Activated CD4-positive, alpha-beta T cell treated with anti-CD3 and anti-CD28 coated beads, Interleukin-2, amount 50 U/mL, for 16 hours (primary cell): ENCODE results near the gene B3GALT4.
A peak's percentile ranks its signal among the peaks of the same experiment; 100 is the strongest.
"Not testable (repeated sequence)": the region's sequence is repeated elsewhere in the genome, so short reads cannot be mapped to it uniquely, and the experiment has no call there.

Source experiments
- DNase-seq: peaks from one replicate; pipeline ENCODE4 v3.0.0-alpha.2; 2020

B3GALT4 gene, protein sequence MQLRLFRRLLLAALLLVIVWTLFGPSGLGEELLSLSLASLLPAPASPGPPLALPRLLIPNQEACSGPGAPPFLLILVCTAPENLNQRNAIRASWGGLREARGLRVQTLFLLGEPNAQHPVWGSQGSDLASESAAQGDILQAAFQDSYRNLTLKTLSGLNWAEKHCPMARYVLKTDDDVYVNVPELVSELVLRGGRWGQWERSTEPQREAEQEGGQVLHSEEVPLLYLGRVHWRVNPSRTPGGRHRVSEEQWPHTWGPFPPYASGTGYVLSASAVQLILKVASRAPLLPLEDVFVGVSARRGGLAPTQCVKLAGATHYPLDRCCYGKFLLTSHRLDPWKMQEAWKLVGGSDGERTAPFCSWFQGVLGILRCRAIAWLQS

GRCh38 chr6:33276864-33277662, at the start of gene B3GALT4:
TSS of gene B3GALT4 (plus strand) at chr6:33277123. CDS start at chr6:33277420, 297 bp downstream.
- peak; percentile 87 for DNase-seq

- no peak for DNase-seq
Measured at GRCh38 chr6:33235221-33235634, 41.7 kb upstream of the B3GALT4 start.

GRCh38 chr6:33236328-33236727, 40.6 kb upstream of the B3GALT4 start:
- DNase-seq: no peak

- DNase-seq: no peak
Measured at GRCh38 chr6:33236852-33237251, 40.1 kb upstream of the B3GALT4 start.

GRCh38 chr6:33237741-33238140, 39.2 kb upstream of the B3GALT4 start:
- DNase-seq: no peak

DNA sequence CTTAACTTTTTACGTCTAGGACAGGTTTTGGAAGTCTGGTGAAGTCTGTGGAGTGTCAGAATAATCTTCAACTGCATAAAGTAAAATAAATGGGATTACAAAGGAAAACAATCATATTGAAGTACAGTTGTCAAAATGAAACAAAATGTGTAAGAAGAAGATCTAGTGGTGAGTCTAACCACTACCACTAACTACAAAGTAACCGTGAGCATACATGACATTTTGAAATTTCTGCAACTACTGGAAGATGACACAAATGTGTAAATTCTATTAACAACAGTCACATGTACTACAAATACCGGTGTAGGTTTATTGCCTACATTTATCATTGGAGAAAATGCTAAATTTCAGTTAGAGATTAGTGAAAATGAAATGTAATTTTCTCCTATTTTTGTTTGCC, 35.0 kb upstream of the B3GALT4 start:
- DNase-seq: peak; percentile 73

DNA sequence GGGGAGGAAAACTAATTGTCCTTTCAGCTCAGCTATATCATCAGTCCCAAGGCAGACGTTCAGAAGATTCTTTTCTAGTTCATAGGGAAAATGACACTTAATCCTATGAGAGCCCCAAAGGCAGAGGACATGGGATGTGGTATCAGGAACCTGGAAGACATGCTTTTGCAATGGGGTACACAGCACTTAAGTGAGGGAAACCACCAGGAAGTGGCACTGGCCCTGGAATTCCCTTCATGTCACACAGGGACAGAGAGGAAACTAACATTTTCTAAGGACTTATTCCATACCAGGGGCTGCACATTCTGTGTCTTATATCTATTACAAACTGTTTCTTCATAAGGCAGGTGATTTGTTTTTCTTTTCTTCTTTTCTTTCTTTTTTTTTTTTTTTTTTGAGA, 33.4 kb upstream of the B3GALT4 start:
- no peak for DNase-seq

GRCh38 chr6:33247977-33248642, 28.8 kb upstream of the B3GALT4 start:
- DNase-seq: peak; percentile 93

GRCh38 chr6:33248643-33248931, 28.3 kb upstream of the B3GALT4 start:
- no peak for DNase-seq

DNA sequence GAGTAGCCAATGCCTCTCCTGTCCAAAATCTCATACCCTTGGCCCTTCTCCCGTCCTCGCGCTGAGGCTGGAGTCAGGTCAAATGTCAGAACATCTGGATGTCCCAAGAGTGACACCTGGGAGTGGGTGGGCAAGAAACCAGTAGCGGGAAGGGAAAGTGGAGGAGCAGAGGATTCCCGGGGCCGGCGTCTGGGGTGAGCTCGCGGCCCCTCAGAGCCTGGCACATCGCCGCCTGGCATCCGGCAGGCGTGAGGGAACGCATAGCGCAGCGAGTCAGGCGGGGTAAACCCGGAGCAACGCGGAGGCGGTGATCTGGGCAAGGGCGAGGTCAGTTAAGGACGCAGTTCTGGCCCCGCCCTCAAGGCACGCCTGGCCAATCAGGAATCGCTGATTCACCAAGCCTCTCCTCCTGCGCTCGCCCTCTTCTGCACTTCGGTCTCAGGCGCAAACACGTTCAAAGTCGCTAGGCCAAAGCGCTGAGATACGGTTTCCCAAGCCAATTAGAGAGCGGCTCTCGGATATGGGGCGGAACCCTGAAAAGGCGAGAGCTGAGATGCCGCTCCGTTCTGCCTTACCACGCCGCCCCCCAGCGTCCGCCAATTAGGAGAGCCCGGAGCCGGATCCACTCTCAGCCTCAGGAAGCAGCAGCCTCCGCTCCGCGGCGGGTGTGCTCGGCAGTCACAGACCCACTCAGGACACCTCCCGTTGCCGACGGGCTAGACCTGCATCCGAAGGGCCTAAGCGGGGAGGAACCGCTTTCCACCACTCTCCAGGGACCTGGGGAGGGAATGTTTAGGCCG, 27.8 kb upstream of the B3GALT4 start:
- peak; percentile 99 for DNase-seq

DNA sequence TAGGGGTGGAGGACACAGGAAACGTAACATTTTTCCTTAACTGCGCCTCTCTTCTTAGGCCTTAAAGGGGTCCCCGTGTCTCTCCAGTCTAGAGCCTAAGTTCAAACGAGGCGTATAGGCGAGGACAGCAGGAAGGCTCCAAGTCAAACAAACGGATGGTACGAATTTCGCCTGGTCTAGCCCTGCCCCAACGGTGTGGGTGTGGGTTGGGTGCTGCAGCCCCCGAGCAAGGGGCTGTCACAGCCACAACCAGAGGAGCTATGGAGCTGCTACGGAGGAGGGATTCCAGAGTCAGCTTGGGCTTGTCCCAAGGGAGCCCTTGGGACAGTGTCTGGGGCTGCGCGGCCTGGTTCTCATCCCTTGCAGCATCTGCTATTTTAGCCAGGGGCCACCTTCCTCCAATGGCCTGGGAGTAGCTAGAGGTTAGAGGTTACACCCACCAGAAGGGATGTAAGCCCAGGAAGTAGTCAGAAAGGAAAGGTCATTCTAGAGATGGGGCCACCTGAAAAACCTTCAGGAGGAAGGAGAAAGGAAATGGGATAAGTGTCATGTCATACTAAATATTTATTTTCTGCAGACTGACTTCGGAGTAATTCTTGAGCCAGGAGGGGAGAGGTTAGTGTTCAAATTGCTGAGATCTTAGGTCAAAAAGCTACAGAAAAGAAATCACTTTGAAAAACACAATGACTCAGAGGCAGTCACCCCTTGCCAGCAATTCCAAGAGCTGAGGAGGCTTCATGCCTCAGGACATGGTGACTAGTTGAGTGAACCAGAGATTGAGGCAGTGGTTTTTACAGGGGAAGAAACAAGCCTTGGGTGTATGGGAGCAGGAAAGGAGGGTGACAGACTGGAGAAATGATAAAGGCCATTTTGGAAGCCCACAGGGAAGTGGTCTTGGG, 26.9 kb upstream of the B3GALT4 start:
- peak; percentile 30 for DNase-seq

DNA sequence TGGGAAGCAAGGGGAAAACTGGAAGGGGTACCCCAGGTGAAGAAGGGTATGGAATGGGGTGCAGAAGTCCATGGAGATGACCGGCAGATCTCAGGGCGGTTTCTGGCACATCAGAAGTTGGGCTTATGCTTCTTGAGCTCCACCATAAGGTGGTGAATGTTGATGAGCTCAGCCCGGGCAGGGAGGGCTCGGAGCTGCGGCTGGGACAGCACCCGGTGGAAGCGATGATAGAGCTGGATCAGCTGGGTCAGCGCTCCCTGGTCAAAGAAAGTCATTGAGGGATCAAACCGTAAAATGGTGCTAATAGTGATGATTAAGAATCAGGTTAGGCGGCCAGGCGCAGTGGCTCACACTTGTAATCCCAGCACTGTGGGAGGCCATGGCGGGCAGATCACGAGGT, 26.2 kb upstream of the B3GALT4 start:
- no peak for DNase-seq

GRCh38 chr6:33251395-33252012, 25.4 kb upstream of the B3GALT4 start:
- DNase-seq: peak; percentile 9

DNA sequence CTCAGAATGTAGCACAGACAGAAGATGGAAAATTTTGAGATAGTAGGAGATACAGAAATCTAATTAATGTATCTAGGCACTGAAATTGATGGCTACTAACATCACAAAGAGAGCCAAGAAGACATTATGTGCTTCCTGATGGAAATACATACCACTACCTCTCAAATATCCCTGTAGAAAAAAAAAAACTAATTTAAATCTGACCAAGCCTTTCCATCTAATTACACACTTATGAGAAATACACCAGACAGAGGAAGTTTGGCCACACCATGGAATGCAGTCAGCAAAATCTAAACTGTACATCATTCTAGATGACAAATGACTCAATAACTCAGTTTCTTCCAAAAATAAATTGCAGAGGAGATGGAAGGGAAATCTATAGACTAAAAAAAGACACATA, 24.2 kb upstream of the B3GALT4 start:
- no peak for DNase-seq

- no peak for DNase-seq
Measured at GRCh38 chr6:33254591-33254990, 22.3 kb upstream of the B3GALT4 start.

GRCh38 chr6:33259032-33259431, 17.9 kb upstream of the B3GALT4 start:
- DNase-seq: no peak

DNA sequence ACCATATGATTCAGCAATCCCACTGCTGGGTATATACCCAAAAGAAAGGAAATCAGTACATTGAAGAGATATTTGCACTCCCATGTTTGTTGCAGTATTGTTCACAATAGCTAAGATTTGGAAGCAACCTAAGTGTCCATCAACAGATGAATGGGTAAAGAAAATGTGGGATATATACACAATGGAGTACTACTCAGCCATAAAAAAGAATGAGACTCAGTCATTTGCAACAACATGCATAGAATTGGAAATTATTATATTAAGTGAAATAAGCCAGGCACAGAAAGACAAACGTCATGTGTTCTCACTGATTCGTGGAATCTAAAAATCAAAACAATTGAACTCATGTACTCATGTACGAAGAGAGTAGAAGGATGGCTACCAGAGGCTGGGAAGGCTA, 14.4 kb upstream of the B3GALT4 start:
- not testable (repeated sequence) for DNase-seq

GRCh38 chr6:33264015-33264414, 12.9 kb upstream of the B3GALT4 start:
- no peak for DNase-seq

DNA sequence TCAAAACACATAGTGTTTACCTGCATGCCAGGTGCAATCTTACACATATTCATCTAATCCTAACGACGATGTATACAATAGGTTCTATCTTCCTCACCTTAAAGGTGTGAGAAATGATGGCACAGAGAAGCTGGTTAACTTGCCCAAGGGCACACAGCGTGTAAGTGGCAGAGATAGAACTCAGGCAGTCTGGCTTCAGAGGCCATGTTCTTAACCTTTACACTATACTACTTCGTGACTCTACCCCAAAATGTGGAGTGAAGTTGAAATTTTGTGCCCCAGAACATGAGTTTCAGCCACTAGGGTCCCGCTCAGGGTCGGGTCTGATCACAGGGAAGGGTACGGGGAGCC, 5.8 kb upstream of the B3GALT4 start:
- DNase-seq: no peak

GRCh38 chr6:33271468-33272274, 5.3 kb upstream of the B3GALT4 start, which contains the start of the genes RPS18 and VPS52:
TSS of gene RPS18 (plus strand) at chr6:33272075. CDS start at chr6:33272120, 45 bp downstream.
TSS of gene VPS52 (minus strand) at chr6:33271876. CDS start at chr6:33271675, 201 bp downstream.
- DNase-seq: peak; percentile 97
